Activated CD4-positive, alpha-beta T cell treated with anti-CD3 and anti-CD28 coated beads for 48 hours (primary cell): Measurements from ENCODE around the gene FABP7.
"Not testable (repeated sequence)": the region's sequence is repeated elsewhere in the genome, so short reads cannot be mapped to it uniquely, and the experiment has no call there.

ENCODE experiments used
- DNase-seq: peaks from one replicate; pipeline ENCODE4 v3.0.0-alpha.2; 2020

The FABP7 gene

DNA sequence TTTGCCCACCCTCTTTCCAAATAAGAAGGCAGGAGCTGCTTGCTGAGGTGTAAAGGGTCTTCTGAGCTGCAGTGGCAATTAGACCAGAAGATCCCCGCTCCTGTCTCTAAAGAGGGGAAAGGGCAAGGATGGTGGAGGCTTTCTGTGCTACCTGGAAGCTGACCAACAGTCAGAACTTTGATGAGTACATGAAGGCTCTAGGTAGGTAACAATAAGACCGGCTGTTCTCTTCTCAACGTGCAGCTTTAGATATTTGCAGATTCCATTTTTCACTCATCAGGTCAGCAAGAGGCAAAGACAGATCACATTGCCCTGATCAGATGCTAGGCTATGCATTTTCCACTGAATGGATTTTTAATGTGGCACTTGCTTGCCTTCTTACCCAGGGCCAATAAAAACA, at the start of gene FABP7:
FABP7 (plus strand) TSS at position 50 of the 400 bp plus-strand sequence; CDS start at position 129, 79 bp downstream.
- DNase-seq = no peak

DNA sequence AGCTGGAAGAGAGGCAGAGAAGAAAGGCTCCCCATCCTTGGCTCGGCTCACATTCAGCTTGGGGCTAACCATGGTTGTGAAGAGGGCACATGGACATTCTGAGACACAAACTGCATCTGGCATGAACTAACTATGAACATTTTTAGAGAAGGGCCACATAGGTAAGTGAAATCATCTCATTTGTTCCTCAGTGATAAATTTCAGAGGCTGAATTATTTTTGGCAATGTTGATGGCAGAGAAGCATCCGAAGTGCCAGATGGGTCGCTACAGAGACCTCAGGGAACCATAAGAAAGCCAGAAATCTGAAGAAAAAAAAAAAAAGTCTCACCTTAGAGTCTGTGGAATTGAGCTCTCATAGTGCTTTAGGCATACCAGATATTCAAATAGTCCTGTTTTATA, 49.2 kb upstream of the FABP7 start:
- no peak for DNase-seq

- no peak for DNase-seq
Observed at GRCh38 chr6:122730775-122731386, 48.6 kb upstream of the FABP7 start.

GRCh38 chr6:122733259-122733658, 46.3 kb upstream of the FABP7 start:
- no peak for DNase-seq

DNA sequence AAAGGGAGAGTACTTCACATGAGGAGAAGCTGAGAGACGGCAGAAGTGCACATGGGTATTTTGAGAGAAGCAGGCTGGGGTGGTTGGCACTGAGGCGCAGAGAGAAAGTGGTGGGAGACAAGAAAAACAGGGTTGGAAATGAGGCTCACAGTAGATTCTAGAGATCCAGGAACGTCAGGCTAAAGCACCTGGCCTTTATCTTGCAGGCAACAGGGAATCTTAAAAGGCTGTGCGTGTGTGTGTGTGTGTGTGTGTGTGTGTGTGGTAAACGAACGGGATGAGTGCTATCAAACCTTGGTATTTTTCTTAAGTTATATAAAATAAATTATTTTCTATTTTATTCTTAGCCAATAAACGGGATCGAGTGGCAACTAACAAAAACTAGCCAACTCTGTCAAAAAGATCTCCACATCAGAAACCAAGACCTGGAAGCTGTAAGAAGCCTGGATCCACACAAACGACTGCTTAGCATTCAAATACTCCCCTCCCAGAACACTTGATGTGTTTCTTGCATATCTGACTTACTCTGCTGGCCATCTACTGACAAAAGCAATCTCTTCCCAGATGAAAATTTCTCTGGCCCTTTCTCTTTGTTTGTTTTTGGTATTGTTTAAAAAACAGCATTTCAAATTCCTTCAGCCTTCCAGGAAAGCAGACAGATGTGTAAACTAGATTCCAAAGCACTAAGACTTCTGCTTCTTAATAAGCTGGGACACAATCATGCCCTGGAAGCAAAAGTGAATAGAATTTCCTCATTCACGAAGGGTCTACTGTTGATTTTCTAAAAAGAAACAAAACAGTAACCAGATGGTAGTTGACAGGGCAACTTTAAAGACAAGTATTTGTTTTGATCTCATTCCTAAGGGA, 44.8 kb upstream of the FABP7 start:
- DNase-seq = no peak

- DNase-seq = no peak
Observed at GRCh38 chr6:122735582-122735981, 43.9 kb upstream of the FABP7 start.

- DNase-seq = no peak
Observed at GRCh38 chr6:122736163-122736562, 43.4 kb upstream of the FABP7 start.

GRCh38 chr6:122736616-122737015, 42.9 kb upstream of the FABP7 start:
- DNase-seq = no peak

DNA sequence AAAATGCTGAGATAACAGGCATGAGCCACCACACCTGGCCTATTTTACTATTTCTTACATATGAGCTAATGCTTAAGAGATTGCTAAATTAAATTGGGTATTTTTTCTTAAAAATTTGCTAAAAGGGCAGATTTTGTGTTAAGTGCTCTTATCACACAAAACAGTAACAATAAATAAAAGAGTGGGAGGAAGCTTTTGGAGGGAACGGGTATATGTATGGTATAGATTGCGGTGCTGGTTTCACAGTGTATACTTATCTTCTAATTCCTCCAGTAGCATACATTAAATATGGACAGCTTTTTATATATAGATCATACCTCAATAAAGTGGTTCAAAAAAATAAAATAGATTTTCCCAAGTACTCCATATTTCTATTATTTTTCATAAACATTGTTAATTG, 39.4 kb upstream of the FABP7 start:
- no peak for DNase-seq

- DNase-seq = no peak
Observed at GRCh38 chr6:122740936-122741335, 38.6 kb upstream of the FABP7 start.

- DNase-seq = not testable (repeated sequence)
Observed at GRCh38 chr6:122744247-122744646, 35.3 kb upstream of the FABP7 start.

DNA sequence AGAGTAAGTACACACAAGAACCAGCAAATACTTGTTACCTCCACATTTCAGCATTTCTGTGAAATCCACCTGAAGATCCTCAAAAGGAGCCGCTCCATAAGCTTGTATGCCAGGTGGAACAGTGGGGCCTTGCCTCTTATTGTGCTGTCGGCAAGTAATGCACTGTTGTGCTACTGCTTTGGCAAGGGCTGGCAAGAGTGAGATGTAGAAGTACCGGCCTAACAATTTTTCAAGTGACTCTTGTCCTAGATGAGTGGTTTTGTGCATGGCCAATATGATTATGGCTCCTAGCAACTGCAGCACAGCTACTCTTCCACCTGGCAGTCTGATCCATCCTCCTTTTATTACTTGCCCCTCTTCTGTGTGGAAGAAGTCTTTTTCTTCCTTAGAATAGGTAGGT, 34.7 kb upstream of the FABP7 start:
- not testable (repeated sequence) for DNase-seq

GRCh38 chr6:122746688-122747087, 32.8 kb upstream of the FABP7 start:
- DNase-seq = no peak

GRCh38 chr6:122747573-122747972, 31.9 kb upstream of the FABP7 start:
- no peak for DNase-seq

GRCh38 chr6:122748945-122749344, 30.6 kb upstream of the FABP7 start:
- not testable (repeated sequence) for DNase-seq

GRCh38 chr6:122749451-122750050, 30.0 kb upstream of the FABP7 start:
- no peak for DNase-seq

- DNase-seq = no peak
Observed at GRCh38 chr6:122751326-122751725, 28.2 kb upstream of the FABP7 start.

DNA sequence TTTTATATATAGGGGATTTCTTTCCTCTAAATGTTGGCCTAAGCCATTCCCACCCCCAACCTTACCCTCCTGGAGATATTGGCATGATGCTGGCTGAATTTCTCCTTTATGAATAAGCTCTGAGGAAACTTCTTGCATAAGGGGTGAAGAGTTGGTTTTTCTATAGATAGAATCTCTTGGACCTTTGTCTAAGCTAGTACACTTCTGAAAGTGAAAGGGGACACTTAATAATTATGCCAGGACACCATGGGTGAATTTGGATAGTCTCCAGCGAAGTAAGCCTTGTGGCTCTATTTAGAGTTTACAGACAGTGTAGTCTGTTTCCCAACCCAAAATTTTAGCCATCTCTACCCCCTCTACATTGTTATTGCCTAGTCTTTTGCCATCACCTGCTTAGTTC, 27.1 kb upstream of the FABP7 start:
- DNase-seq = no peak

- no peak for DNase-seq
Observed at GRCh38 chr6:122753000-122753687, 26.4 kb upstream of the FABP7 start.

DNA sequence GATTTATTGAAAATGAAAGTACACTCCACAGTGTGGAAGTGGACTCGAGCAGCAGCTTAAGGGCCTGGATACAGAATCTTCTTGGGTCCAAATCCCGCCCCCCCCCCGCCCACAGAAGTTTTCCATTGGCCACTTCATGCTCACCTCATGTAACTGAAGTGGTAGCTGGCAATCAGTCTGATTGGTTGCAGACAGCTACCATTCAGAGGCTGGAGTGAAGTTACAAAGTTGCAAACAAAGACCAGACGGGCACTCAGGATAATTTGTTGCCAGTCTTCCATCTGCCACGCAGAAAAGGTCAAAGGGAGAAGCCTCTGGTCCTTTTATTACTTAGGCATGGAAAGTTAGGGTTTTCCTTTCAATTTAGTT, 25.8 kb upstream of the FABP7 start:
- no peak for DNase-seq

DNA sequence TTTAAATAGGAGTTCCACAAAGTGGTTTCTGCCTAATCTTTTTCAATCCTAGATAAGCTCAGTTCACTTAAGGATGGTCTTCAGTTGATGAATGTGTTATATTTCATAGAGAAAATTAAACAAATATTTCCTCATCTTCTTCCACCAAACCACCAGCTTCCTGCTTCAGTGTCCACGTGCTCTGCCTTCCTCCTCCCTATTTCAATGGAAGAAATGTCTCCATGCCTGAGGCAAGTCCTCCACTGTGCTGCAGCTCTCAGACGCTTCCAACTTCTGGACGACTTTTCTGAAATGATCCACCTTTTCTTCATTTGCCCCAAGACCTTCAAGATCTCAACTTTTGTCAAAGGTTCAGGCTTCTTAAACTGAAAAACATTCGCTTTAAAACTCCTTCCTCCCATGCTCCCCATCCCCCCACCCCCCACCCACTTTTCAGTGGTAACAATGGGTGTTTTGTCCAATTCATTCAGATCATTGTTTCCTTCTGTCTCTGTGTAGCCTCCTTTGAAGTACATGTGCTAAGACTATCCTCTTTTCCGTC, 25.3 kb upstream of the FABP7 start:
- DNase-seq = no peak

- no peak for DNase-seq
Observed at GRCh38 chr6:122755901-122756300, 23.6 kb upstream of the FABP7 start.

DNA sequence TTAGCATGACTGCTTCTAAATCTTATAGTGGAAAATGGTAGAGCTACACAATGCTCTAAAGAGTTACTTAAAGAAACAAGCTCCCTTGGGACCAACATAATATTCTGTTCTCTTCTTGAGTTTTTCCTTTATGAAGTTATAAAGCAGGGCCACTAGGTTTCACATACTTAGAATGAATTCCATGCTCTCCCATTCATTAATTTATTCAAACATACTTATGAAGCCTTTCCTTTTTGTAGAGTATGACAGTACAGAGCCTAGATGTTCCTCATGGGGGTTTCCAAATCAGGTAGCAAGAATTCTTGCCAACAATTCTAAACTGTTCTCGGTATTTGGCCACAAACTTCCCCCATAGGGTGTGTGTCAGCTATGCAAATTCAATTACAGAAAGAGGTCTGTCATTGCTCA, 20.6 kb upstream of the FABP7 start:
- DNase-seq = no peak
